Activated B cell treated with CpG ODN at 0.5 μM for 24 hours (primary cell): Measurements from ENCODE around the gene AOC2. TPM values are rescaled to one million over a fixed set of nuclear protein-coding genes. Genes with fewer than 3 reads are reported as not detected.

Source experiments
- total RNA-seq: library from RNA; stranded (reverse); gene quantifications from 2 replicates; pipeline ENCODE4 v1.2.3, GENCODE V29; 2022

The AOC2 gene
- total RNA-seq, 1 donor from 2014 or later = 3.9 TPM

Other genes with a start within 250 kb of the AOC2 start
- gene RETREG3, start 235.2 kb upstream of the AOC2 start, total RNA-seq = 60.0 and 63.5 TPM in 2 replicates
- 25.0 and 26.8 TPM in 2 replicates for gene TUBG1, start 234.9 kb upstream of the AOC2 start, total RNA-seq
- gene TUBG2, start 185.3 kb upstream of the AOC2 start, total RNA-seq = 8.6 and 9.4 TPM in 2 replicates
- gene PLEKHH3, start 167.6 kb upstream of the AOC2 start, total RNA-seq = 0.80 and 1.4 TPM in 2 replicates
- gene CCR10, start 162.7 kb upstream of the AOC2 start, total RNA-seq = 1.2 and 1.4 TPM in 2 replicates
- 16.4 and 21.3 TPM in 2 replicates for gene CNTNAP1, start 162.0 kb upstream of the AOC2 start, total RNA-seq
- gene EZH1, start 99.5 kb upstream of the AOC2 start, total RNA-seq = 74.7 and 81.6 TPM in 2 replicates
- not detected in 2 replicates for gene RAMP2, start 83.4 kb upstream of the AOC2 start, total RNA-seq
- 49.7 and 49.8 TPM in 2 replicates for gene VPS25, start 71.1 kb upstream of the AOC2 start, total RNA-seq
- 0.10 and 0.29 TPM in 2 replicates for gene WNK4, start 64.0 kb upstream of the AOC2 start, total RNA-seq
- gene COA3, start 45.9 kb upstream of the AOC2 start, total RNA-seq = 41.4 and 48.0 TPM in 2 replicates
- gene CNTD1, start 45.7 kb upstream of the AOC2 start, total RNA-seq = not detected in 2 replicates
- 113 and 118 TPM in 2 replicates for gene BECN1, start 20.3 kb upstream of the AOC2 start, total RNA-seq
- gene PSME3, start 11.2 kb upstream of the AOC2 start, total RNA-seq = 136 and 141 TPM in 2 replicates
- 0.64 and 1.4 TPM in 2 replicates for gene AOC3, start 6.6 kb downstream of the AOC2 start, total RNA-seq
- gene G6PC1, start 56.2 kb downstream of the AOC2 start, total RNA-seq = not detected in 2 replicates
- 63.6 and 70.4 TPM in 2 replicates for gene AARSD1, start 119.9 kb downstream of the AOC2 start, total RNA-seq
- 1.4 and 2.0 TPM in 2 replicates for gene PTGES3L, start 135.5 kb downstream of the AOC2 start, total RNA-seq
- 28.3 and 30.9 TPM in 2 replicates for gene RUNDC1, start 136.0 kb downstream of the AOC2 start, total RNA-seq
- gene RPL27, start 153.8 kb downstream of the AOC2 start, total RNA-seq = 1,189 and 1,266 TPM in 2 replicates
- 41.9 and 50.5 TPM in 2 replicates for gene IFI35, start 162.2 kb downstream of the AOC2 start, total RNA-seq
- gene VAT1, start 177.8 kb downstream of the AOC2 start, total RNA-seq = 34.4 and 38.5 TPM in 2 replicates
- 0.05 and 0.13 TPM in 2 replicates for gene RND2, start 180.7 kb downstream of the AOC2 start, total RNA-seq